NT2/D1 (cell line): ENCODE measurements around the gene CCR7.
"Not testable (repeated sequence)": the region's sequence is repeated elsewhere in the genome, so short reads cannot be mapped to it uniquely, and the experiment has no call there.

ENCODE experiments used
- DNase-seq: peaks from one replicate; pipeline ENCODE4 v3.0.0-alpha.2; 2011; ENCODE audit warnings: low read depth, low spot score
- H3K27me3 ChIP-seq: 2 replicates; pipeline ENCODE4 v1.6.0; 2011; ENCODE audit warnings: mild to moderate bottlenecking; ENCODE audit not compliant: insufficient read length, insufficient read depth
- H3K36me3 ChIP-seq: 2 replicates; pipeline ENCODE4 v1.6.1; 2011; ENCODE audit warnings: mild to moderate bottlenecking, low read length, mixed read lengths; ENCODE audit not compliant: insufficient read depth, insufficient read length
- H3K4me1 ChIP-seq: 2 replicates; pipeline ENCODE4 v1.5.1; 2011; ENCODE audit not compliant: insufficient read depth, insufficient read length
- H3K4me3 ChIP-seq: 2 replicates; pipeline ENCODE4 v1.5.1; 2011; ENCODE audit warnings: low read depth; ENCODE audit not compliant: insufficient read length
- H3K9ac ChIP-seq: 2 replicates; pipeline ENCODE4 v1.6.0; 2011; ENCODE audit warnings: low read depth; ENCODE audit not compliant: insufficient read length
- H3K9me3 ChIP-seq: 2 replicates; pipeline ENCODE4 v1.5.1; 2011; ENCODE audit warnings: mild to moderate bottlenecking, low read length; ENCODE audit not compliant: insufficient read depth
- SUZ12 ChIP-seq: IDR thresholded peaks from 2 replicates; pipeline ENCODE4 v1.6.1; 2011; ENCODE audit not compliant: insufficient read length, insufficient read depth; ENCODE audit errors: extremely low read depth
- YY1 ChIP-seq: IDR thresholded peaks from 2 replicates; pipeline ENCODE4 v1.6.1; 2011; ENCODE audit not compliant: insufficient read length, insufficient read depth
- ZNF274 ChIP-seq: IDR thresholded peaks from 2 replicates; pipeline ENCODE4 v1.6.1; 2011; ENCODE audit warnings: mild to moderate bottlenecking, low read depth, low read length

The CCR7 gene

DNA sequence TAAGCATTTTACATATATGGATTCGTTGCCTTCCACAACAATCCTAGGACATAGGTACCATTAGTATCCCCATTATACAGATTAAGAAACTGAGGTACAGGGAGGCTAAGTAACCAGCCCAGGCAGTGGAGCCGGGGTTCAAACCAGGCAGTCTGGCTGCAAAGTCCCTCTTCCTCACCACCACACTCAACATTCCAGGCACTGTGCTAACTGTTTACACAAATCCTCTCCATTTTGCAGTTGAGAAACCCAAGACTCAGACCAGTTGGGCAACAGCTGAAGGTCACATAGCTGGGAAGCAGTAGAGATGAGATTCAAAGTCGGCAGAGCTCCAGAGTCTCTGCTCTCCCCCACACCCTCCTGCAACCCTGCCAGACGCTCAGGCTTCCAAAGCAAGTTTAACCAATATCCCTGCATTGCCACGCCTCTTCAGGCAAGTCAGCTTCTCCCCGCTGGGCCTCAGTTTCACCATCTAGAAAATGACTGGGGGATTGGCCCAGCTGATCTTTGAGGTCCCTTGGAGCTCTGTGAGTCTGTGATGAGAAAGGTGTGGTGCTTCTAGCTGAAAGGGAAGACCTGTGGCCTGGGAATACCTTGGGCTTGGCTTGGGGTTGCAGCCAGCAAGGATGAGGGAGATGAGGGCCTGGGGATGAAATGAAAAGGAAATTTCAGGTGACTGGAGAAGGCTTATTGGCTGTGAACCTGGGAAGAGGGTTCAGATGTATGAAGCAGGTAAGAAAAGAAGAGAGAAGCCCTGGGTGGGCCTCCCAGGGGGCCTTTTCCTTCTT lies 14.0 kb downstream of the CCR7 start:
- Histone ChIP-seq H3K27me3 (peaks cover 3% of the 10 kb centered on the region), H3K4me3 (no peak overlapping the region), H3K36me3 (no peaks in the 10 kb centered on the region), H3K9me3 (no peaks in the 10 kb centered on the region), H3K4me1 (peaks cover 8% of the 10 kb centered on the region), H3K9ac (no peak overlapping the region)
- TF ChIP-seq ZNF274 (no peak), SUZ12 (no peak)
- no peak for DNase-seq

DNA sequence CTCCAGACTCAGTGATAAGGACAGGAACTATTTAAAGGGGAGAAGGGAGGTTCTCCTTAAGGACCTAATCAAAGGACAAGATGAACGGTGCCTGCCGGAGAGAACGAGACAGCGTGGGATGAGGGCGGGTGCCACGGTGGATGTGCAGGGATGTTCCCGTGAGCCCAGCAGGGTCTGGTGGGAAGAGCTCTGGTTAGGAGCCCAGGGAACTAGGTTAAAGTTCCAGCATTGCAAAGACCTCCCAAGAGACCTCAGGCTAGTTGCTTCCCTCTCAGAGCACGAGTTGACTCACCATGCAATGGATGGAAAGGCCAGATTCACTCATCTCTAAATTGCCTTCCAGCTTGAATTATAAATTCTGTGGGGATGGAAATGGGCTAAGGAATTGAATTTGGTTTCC lies 14.7 kb downstream of the CCR7 start:
- no peaks in the 10 kb centered on the region for H3K9me3 ChIP-seq
- peaks cover 3% of the 10 kb centered on the region for H3K27me3 ChIP-seq
- H3K9ac ChIP-seq: no peak overlapping the region
- no peak for DNase-seq
- peaks cover 9% of the 10 kb centered on the region for H3K4me1 ChIP-seq
- TF ChIP-seq ZNF274: no peak
- H3K36me3 ChIP-seq: no peaks in the 10 kb centered on the region
- no peak overlapping the region for H3K4me3 ChIP-seq

DNA sequence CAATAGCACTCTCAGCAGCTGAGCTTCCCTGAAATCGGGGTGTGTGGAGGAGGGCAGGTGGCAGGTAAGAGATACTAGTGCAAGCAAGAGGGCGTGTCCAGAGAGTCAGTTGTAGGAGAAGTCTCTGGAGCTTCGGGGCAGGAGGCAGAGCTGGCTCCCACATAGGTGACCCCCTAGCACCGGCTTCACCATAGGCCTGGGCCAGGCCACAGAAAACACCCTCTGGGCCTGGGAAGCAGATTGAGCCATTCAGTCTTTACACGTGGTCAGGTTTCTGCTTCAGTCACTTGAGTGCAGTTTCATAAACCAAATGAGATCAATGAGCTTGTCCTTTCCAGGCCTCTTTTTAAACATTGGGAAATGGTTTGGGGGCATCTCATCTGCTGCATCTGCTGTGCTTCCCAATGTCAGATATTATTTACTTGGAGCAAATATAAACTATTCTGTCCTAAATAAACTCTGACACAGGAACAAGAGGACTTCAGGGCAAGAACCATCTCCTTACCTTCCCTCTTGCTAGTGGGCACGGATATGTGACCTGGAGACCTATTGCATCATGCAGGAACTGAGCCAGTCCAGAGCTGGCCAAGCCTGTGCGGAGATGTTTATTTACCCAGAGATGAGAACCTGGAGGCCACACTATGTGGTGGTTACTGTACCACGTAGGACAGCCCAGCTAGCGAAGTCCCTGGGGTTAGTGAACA lies 16.1 kb downstream of the CCR7 start:
- no peak for TF ChIP-seq YY1
- no peak for TF ChIP-seq SUZ12
- no peak for TF ChIP-seq ZNF274
- DNase-seq: no peak
- Histone ChIP-seq H3K4me1 (peaks cover 11% of the 10 kb centered on the region), H3K9ac (no peak overlapping the region), H3K27me3 (no peaks in the 10 kb centered on the region), H3K4me3 (no peak overlapping the region), H3K9me3 (no peaks in the 10 kb centered on the region), H3K36me3 (no peaks in the 10 kb centered on the region)

DNA sequence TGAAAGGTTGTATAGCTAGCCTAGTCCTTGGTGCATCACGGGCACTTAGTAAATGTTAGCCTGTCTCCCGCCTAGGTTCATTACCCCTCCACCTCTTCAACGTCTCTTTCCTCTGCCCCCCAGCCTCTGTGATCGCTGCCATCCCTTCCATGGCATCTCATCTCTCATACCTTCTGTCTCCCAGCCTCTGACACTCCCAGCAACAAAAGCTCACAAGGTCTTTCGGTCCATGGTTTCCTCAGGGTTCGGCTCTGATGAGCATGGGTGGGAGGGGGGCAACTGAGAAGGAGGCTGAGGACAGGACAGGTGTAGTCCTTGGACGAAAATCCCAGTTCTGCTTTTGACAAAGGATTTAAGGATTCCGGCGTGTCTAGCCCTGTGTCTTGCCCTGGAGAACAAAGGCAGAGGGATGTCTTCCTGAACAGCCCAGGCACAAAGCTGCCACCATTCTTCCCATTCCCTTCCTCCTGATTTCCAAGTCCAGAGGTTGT lies 16.7 kb downstream of the CCR7 start:
- H3K36me3 ChIP-seq: no peaks in the 10 kb centered on the region
- no peak overlapping the region for H3K4me3 ChIP-seq
- H3K27me3 ChIP-seq: no peaks in the 10 kb centered on the region
- TF ChIP-seq ZNF274 (no peak), YY1 (no peak), SUZ12 (no peak)
- H3K9ac ChIP-seq: no peak overlapping the region
- no peaks in the 10 kb centered on the region for H3K9me3 ChIP-seq
- DNase-seq: no peak
- peaks cover 13% of the 10 kb centered on the region for H3K4me1 ChIP-seq

GRCh38 chr17:40547785-40548478 lies 17.3 kb downstream of the CCR7 start:
- Histone ChIP-seq H3K9me3 (no peaks in the 10 kb centered on the region), H3K4me3 (no peak overlapping the region), H3K27me3 (no peaks in the 10 kb centered on the region), H3K9ac (no peak overlapping the region), H3K36me3 (no peaks in the 10 kb centered on the region), H3K4me1 (peaks cover 17% of the 10 kb centered on the region)
- TF ChIP-seq YY1 (no peak), ZNF274 (no peak), SUZ12 (no peak)
- no peak for DNase-seq

- DNase-seq: no peak
- TF ChIP-seq YY1 (no peak), ZNF274 (no peak), SUZ12 (no peak)
- no peaks in the 10 kb centered on the region for H3K9me3 ChIP-seq
- no peaks in the 10 kb centered on the region for H3K36me3 ChIP-seq
- H3K4me1 ChIP-seq: peaks cover 20% of the 10 kb centered on the region
- no peaks in the 10 kb centered on the region for H3K27me3 ChIP-seq
- no peak overlapping the region for H3K9ac ChIP-seq
- no peak overlapping the region for H3K4me3 ChIP-seq
Measured at GRCh38 chr17:40547079-40547784, 18.0 kb downstream of the CCR7 start.

DNA sequence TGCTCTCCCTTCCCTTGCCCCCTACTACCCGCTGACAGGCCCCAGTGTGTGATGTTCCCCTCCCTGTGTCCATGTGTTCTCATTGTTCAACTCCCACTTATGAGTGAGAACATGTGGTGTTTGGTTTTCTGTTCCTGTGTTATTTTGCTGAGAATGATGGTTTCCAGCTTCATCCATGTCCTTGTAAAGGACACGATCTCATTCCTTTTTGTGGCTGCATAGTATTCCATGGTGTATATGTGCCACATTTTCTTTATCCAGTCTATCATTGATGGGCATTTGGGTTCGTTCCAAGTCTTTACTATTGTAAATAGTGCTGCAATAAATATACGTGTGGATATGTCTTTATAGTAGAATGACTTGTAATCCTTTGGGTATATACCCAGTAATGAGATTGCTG lies 18.8 kb downstream of the CCR7 start:
- H3K9ac ChIP-seq, H3K36me3 ChIP-seq: not testable (repeated sequence)

More for the DNA sequence above, 18.8 kb downstream of the CCR7 start:
- H3K9me3 ChIP-seq, H3K27me3 ChIP-seq, H3K4me3 ChIP-seq, DNase-seq: not testable (repeated sequence)
- H3K4me1 ChIP-seq: peaks cover 20% of the 10 kb centered on the region
